ENCODE data around the gene MRPL1. TPM values are rescaled to one million over a fixed set of nuclear protein-coding genes. Genes with fewer than 3 reads are reported as not detected.

Gene MRPL1
- total RNA-seq, 3 donors from 2014 or later (not counting 1 experiment from before 2014, with no cell fraction given) = 17.9 to 22.9 (median 22.9) TPM

DNA sequence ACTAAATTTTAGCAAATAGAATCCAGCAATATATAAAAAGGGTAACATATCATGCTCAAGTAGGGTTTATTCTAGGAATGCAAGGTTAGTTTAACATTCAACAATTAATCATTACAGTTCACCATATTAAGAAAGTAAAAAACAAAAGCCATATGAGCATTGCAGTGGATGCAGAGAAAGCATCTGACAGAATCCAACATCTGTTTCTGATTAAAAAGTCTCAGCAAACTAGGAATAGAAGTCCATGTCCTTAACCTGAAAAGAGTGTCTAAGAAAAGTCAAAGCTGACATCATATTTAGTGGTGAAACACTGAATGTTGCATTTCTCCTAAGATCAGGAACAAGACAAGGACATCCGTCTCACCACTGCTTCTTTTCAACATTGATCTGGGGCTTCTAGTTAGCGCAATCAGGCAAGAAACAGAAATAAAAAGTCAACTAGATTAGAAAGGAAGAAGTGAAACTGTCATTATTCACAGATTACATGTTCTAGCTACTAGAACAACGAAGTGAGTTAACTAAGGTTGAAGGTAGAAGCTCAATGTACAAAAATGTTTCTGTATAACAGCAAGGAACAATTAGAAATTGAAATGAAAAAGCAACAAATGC, 49.3 kb downstream of the MRPL1 start:
- DNase-seq (no peak), ATAC-seq (no peak)
- TF ChIP-seq, protein P1, sequence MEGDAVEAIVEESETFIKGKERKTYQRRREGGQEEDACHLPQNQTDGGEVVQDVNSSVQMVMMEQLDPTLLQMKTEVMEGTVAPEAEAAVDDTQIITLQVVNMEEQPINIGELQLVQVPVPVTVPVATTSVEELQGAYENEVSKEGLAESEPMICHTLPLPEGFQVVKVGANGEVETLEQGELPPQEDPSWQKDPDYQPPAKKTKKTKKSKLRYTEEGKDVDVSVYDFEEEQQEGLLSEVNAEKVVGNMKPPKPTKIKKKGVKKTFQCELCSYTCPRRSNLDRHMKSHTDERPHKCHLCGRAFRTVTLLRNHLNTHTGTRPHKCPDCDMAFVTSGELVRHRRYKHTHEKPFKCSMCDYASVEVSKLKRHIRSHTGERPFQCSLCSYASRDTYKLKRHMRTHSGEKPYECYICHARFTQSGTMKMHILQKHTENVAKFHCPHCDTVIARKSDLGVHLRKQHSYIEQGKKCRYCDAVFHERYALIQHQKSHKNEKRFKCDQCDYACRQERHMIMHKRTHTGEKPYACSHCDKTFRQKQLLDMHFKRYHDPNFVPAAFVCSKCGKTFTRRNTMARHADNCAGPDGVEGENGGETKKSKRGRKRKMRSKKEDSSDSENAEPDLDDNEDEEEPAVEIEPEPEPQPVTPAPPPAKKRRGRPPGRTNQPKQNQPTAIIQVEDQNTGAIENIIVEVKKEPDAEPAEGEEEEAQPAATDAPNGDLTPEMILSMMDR (IDR thresholded peaks at IDR 0.05) = no peak
- H3K27me3 Mint-ChIP-seq (ENCODE audit: low read depth in 2 of 2) = no peaks in the 10 kb centered on the region
- H3K36me3 Mint-ChIP-seq = peaks cover 16% of the 10 kb centered on the region
- Histone ChIP-seq H3K27me3 (ENCODE audit: control insufficient read depth, insufficient read depth, low read length) (no peaks in the 10 kb centered on the region), H3K9me3 (ENCODE audit: control insufficient read depth, insufficient read depth, low read length) (no peaks in the 10 kb centered on the region), H3K36me3 (ENCODE audit: control insufficient read depth, insufficient read depth, low read length) (peaks cover 9% of the 10 kb centered on the region), H3K4me1 (ENCODE audit: control insufficient read depth, insufficient read depth, low read length) (no peaks in the 10 kb centered on the region), H3K27ac (ENCODE audit: low read length) (no peak overlapping the region), H3K4me3 (ENCODE audit: low read length) (no peak overlapping the region)
- no peak overlapping the region for H3K27ac Mint-ChIP-seq
- no peaks in the 10 kb centered on the region for H3K9me3 Mint-ChIP-seq
- intact Hi-C loops (cut with micrococcal nuclease) = no loop called here
- no peak overlapping the region for H3K4me3 Mint-ChIP-seq
- WGBS (ENCODE audit: insufficient coverage) = 94% methylated on average over 2 of the region's 3 CpGs
- no peaks in the 10 kb centered on the region for H3K4me1 Mint-ChIP-seq

DNA sequence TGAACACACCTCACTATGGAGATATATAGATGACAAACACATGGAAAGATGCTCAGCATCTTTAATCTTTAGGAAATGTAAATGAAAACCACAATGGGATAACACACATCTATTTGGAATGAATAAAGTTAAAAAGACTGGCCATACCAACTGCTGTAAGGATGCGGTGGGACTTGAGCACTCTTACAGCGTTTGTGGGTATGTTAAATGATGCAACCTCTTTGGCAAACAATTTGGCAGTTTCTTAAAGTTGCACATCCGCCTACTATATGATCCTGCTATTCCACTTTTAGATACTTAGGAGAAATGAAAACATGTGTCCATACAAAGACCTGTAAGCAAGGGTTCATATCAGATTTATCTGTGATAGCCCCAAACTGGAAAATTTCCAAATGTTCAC, 50.7 kb downstream of the MRPL1 start:
- Histone ChIP-seq H3K9me3 (ENCODE audit: control insufficient read depth, insufficient read depth, low read length) (no peaks in the 10 kb centered on the region), H3K36me3 (ENCODE audit: control insufficient read depth, insufficient read depth, low read length) (peaks cover 9% of the 10 kb centered on the region), H3K4me3 (ENCODE audit: low read length) (no peak overlapping the region), H3K27ac (ENCODE audit: low read length) (no peak overlapping the region), H3K4me1 (ENCODE audit: control insufficient read depth, insufficient read depth, low read length) (no peaks in the 10 kb centered on the region), H3K27me3 (ENCODE audit: control insufficient read depth, insufficient read depth, low read length) (no peaks in the 10 kb centered on the region)
- Mint-ChIP-seq H3K4me1 (no peaks in the 10 kb centered on the region), H3K36me3 (peaks cover 16% of the 10 kb centered on the region), H3K27ac (no peak overlapping the region), H3K9me3 (no peaks in the 10 kb centered on the region), H3K4me3 (no peak overlapping the region), H3K27me3 (ENCODE audit: low read depth in 2 of 2) (no peaks in the 10 kb centered on the region)
- no peak for DNase-seq
- intact Hi-C loops (cut with micrococcal nuclease) = no loop called here
- WGBS (ENCODE audit: insufficient coverage) = 100% methylated on average over 2 of the region's 3 CpGs
- TF ChIP-seq, protein P1 (IDR thresholded peaks at IDR 0.05) = no peak
- ATAC-seq = no peak

DNA sequence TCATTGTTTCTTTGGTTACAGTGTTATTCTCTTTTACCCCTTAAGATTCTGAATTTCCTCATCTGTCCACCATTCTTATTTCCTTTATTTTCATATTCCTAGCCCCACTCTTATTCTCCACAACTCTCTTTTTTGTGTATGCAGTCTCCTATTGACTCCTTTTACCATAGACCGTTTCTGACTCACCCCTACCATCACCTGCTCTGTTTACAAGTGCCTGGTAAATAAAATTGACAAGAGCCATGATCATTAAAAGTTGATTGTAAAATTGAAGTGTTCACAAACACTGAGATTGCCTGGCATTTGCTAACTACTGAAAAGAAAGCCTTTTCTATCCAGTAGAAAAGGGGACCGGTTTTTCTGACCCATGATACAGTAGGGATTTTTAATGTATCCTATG, 54.4 kb downstream of the MRPL1 start:
- H3K27ac Mint-ChIP-seq = no peak overlapping the region
- Histone ChIP-seq H3K4me1 (ENCODE audit: control insufficient read depth, insufficient read depth, low read length) (no peaks in the 10 kb centered on the region), H3K36me3 (ENCODE audit: control insufficient read depth, insufficient read depth, low read length) (no peaks in the 10 kb centered on the region), H3K27me3 (ENCODE audit: control insufficient read depth, insufficient read depth, low read length) (no peaks in the 10 kb centered on the region), H3K4me3 (ENCODE audit: low read length) (no peak overlapping the region), H3K27ac (ENCODE audit: low read length) (no peak overlapping the region), H3K9me3 (ENCODE audit: control insufficient read depth, insufficient read depth, low read length) (no peaks in the 10 kb centered on the region)
- H3K9me3 Mint-ChIP-seq = no peaks in the 10 kb centered on the region
- H3K27me3 Mint-ChIP-seq (ENCODE audit: low read depth in 2 of 2) = no peaks in the 10 kb centered on the region
- TF ChIP-seq, protein P1 (IDR thresholded peaks at IDR 0.05) = no peak
- 100% methylated on average over 1 of the region's 2 CpGs for WGBS (ENCODE audit: insufficient coverage)
- peaks cover 4% of the 10 kb centered on the region for H3K36me3 Mint-ChIP-seq
- H3K4me1 Mint-ChIP-seq = peaks cover 0 to 5% of the 10 kb centered on the region in 2 donors
- intact Hi-C loops (cut with micrococcal nuclease) = no loop called here
- H3K4me3 Mint-ChIP-seq = no peak overlapping the region
- DNase-seq (no peak), ATAC-seq (no peak)

DNA sequence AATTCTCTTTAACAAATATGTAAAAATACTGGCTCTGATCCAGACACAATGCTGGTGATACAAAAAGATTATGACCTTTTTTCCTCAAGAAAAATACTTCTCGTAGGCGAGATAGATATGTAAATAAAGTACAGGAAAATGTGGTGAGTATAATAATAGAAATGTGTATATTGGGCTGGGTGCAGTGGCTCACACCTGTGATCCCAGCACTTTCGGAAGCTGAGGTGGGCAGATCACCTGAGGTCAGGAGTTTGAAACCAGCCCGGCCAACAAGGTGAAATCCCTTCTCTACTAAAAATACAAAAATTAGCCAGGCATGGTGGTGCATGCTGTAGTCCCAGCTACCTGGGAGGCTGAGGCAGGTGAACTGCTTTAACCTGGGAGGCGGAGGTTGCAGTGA, 55.0 kb downstream of the MRPL1 start:
- Mint-ChIP-seq H3K9me3 (no peaks in the 10 kb centered on the region), H3K4me3 (no peak overlapping the region), H3K36me3 (no peaks in the 10 kb centered on the region), H3K27ac (no peak overlapping the region), H3K4me1 (peaks cover 0 to 5% of the 10 kb centered on the region in 2 donors), H3K27me3 (ENCODE audit: low read depth in 2 of 2) (no peaks in the 10 kb centered on the region)
- DNase-seq (no peak), ATAC-seq (no peak)
- 86% methylated on average over 5 of the region's 5 CpGs for WGBS (ENCODE audit: insufficient coverage)
- no peaks in the 10 kb centered on the region for H3K4me1 ChIP-seq (ENCODE audit: control insufficient read depth, insufficient read depth, low read length)
- H3K9me3 ChIP-seq (ENCODE audit: control insufficient read depth, insufficient read depth, low read length) = no peaks in the 10 kb centered on the region
- H3K27me3 ChIP-seq (ENCODE audit: control insufficient read depth, insufficient read depth, low read length) = no peaks in the 10 kb centered on the region
- H3K4me3 ChIP-seq (ENCODE audit: low read length) = no peak overlapping the region
- no peak overlapping the region for H3K27ac ChIP-seq (ENCODE audit: low read length)
- intact Hi-C loops (cut with micrococcal nuclease) = no loop called here
- TF ChIP-seq, protein P1 (IDR thresholded peaks at IDR 0.05) = no peak
- H3K36me3 ChIP-seq (ENCODE audit: control insufficient read depth, insufficient read depth, low read length) = no peaks in the 10 kb centered on the region

All from natural killer cell (primary cell).